Measurements from ENCODE around the gene PRMT7. TPM values are rescaled to one million over a fixed set of nuclear protein-coding genes. Genes with fewer than 3 reads are reported as not detected.
"Not testable (repeated sequence)": the region's sequence is repeated elsewhere in the genome, so short reads cannot be mapped to it uniquely, and the experiment has no call there.

The PRMT7 gene
- total RNA-seq, 1 experiment from 2014 or later: 59.3 TPM

DNA sequence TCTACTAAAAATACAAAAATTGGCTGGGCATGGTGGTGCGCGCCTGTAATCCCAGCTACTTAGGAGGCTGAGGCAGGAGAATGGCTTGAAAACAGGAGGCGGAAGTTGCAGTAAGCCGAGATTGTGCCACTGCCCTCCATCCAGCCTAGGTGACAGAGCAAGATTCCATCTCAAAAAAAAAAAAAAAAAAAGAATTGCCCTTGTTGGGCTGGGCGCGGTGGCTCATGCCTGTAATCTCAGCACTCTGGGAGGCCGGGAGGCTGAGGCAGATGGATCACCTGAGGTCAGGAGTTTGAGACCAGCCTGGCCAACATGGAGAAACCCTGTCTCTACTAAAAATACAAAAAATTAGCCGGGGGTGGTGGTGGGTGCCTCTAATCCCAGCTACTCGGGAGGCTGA, 22.0 kb upstream of the PRMT7 start:
- H3K4me1 Mint-ChIP-seq; H3K9me3 Mint-ChIP-seq; ATAC-seq; H3K27ac Mint-ChIP-seq; H3K4me3 Mint-ChIP-seq; H3K27me3 Mint-ChIP-seq (ENCODE audit: low read depth); DNase-seq (ENCODE audit: low spot score); POLR2A ChIA-PET: not testable (repeated sequence)
- H3K36me3 Mint-ChIP-seq: peaks cover 32% of the 10 kb centered on the region
- CTCF ChIA-PET: interaction anchor here (4.2 kb wide), 1 partner anchor 25 kb away, joined by 24 read pairs; the partner anchor contains the start of gene SLC7A6

DNA sequence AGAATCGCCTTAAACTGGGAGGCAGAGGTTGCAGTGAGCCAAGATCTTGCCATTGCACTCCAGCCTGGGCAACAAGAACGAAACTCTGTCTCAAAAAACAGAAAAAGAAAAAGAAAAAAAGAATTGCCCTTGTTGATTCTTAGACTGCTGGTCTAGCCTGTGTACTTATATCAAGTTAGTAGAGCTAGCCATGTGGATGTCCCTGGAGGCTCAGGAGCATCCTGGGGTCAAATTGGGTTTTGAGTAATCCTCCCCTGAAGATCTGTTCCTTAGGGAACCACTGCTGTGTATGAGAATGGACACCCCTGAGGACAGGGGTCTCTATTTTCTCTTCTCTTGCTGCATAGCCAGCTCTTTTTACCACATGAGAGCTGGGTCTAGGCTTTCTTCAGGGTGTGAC, 21.6 kb upstream of the PRMT7 start:
- ChIA-PET POLR2A (no interaction called here), CTCF (interaction anchor here (1.7 to 4.2 kb wide), 2 partner anchors 25 to 28 kb away, joined by 6 to 24 read pairs; partner anchors contain the start of gene SLC7A6)
- H3K27me3 Mint-ChIP-seq (ENCODE audit: low read depth): no peaks in the 10 kb centered on the region
- TF ChIP-seq, protein P1, sequence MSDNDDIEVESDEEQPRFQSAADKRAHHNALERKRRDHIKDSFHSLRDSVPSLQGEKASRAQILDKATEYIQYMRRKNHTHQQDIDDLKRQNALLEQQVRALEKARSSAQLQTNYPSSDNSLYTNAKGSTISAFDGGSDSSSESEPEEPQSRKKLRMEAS (CRISPR knock-in tag; IDR thresholded peaks at IDR 0.05): no peak
- TF ChIP-seq FOXJ3 (CRISPR knock-in tag; IDR thresholded peaks at IDR 0.05; ENCODE audit: borderline replicate concordance) (no peak), SMAD3 (CRISPR knock-in tag; IDR thresholded peaks at IDR 0.05; ENCODE audit: borderline replicate concordance) (no peak)
- TF ChIP-seq, protein P2, sequence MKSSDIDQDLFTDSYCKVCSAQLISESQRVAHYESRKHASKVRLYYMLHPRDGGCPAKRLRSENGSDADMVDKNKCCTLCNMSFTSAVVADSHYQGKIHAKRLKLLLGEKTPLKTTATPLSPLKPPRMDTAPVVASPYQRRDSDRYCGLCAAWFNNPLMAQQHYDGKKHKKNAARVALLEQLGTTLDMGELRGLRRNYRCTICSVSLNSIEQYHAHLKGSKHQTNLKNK (CRISPR knock-in tag; IDR thresholded peaks at IDR 0.05): no peak
- TF ChIP-seq, protein P3, sequence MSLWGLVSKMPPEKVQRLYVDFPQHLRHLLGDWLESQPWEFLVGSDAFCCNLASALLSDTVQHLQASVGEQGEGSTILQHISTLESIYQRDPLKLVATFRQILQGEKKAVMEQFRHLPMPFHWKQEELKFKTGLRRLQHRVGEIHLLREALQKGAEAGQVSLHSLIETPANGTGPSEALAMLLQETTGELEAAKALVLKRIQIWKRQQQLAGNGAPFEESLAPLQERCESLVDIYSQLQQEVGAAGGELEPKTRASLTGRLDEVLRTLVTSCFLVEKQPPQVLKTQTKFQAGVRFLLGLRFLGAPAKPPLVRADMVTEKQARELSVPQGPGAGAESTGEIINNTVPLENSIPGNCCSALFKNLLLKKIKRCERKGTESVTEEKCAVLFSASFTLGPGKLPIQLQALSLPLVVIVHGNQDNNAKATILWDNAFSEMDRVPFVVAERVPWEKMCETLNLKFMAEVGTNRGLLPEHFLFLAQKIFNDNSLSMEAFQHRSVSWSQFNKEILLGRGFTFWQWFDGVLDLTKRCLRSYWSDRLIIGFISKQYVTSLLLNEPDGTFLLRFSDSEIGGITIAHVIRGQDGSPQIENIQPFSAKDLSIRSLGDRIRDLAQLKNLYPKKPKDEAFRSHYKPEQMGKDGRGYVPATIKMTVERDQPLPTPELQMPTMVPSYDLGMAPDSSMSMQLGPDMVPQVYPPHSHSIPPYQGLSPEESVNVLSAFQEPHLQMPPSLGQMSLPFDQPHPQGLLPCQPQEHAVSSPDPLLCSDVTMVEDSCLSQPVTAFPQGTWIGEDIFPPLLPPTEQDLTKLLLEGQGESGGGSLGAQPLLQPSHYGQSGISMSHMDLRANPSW (CRISPR knock-in tag; conservative IDR thresholded peaks at IDR 0.05; ENCODE audit: low read depth): no peak
- TF ChIP-seq, protein P4, sequence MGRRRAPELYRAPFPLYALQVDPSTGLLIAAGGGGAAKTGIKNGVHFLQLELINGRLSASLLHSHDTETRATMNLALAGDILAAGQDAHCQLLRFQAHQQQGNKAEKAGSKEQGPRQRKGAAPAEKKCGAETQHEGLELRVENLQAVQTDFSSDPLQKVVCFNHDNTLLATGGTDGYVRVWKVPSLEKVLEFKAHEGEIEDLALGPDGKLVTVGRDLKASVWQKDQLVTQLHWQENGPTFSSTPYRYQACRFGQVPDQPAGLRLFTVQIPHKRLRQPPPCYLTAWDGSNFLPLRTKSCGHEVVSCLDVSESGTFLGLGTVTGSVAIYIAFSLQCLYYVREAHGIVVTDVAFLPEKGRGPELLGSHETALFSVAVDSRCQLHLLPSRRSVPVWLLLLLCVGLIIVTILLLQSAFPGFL (CRISPR knock-in tag; IDR thresholded peaks at IDR 0.05; ENCODE audit: borderline replicate concordance): no peak
- peaks cover 8% of the 10 kb centered on the region for H3K4me1 Mint-ChIP-seq
- H3K27ac Mint-ChIP-seq: no peak overlapping the region
- H3K4me3 Mint-ChIP-seq: no peak overlapping the region
- H3K36me3 Mint-ChIP-seq: peaks cover 32% of the 10 kb centered on the region
- DNase-seq (ENCODE audit: low spot score): no peak
- no peak for ATAC-seq
- no peaks in the 10 kb centered on the region for H3K9me3 Mint-ChIP-seq

DNA sequence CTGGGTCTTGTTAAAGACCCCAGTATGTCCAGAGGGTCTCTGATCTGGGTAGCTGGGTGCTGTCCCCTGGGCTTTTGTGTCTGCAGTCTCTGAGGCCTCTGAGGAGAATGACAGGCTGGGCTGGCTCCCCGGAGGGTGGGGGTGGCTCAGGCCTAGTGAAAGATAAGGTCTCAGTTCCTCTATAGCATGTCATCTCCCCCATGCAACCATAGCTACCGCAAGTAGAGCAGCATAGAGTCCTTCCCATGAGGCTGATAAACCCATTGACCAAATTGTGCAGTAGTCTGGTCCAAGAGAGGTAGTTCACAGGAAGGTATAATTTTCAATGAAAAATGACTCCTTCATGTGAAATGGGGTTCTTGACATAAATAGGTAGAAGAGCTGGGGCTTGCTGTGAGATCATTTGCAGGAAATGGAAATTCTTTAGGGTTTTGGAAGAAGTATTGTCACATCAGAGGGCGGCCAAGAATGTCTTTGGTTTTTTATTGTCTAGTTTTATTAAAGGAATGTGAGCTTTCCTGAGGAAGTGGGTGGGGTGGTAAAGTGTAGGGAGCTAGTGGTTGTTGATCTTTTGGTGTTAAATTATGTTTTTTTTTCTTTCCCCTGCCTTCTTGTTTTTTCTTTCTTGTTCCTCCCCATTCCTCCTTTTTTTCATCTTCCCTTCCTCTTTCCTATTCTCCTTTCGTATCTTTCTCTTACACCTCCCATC, 21.0 kb upstream of the PRMT7 start:
- ChIA-PET POLR2A (interaction anchor here (0.7 kb wide), 1 partner anchor 1444 kb away, joined by 3 read pairs; no protein-coding TSS in a partner anchor), CTCF (interaction anchor here (1.7 to 4.2 kb wide), 2 partner anchors 26 to 28 kb away, joined by 6 to 24 read pairs; partner anchors contain the start of gene SLC7A6)
- H3K27ac Mint-ChIP-seq: peak overlapping the region; percentile 37
- peaks cover 8% of the 10 kb centered on the region for H3K4me1 Mint-ChIP-seq
- no peak overlapping the region for H3K4me3 Mint-ChIP-seq
- H3K9me3 Mint-ChIP-seq: no peaks in the 10 kb centered on the region
- ATAC-seq: no peak
- no peaks in the 10 kb centered on the region for H3K27me3 Mint-ChIP-seq (ENCODE audit: low read depth)
- no peak for DNase-seq (ENCODE audit: low spot score)
- peaks cover 32% of the 10 kb centered on the region for H3K36me3 Mint-ChIP-seq
- TF ChIP-seq NR1H2 (CRISPR knock-in tag; IDR thresholded peaks at IDR 0.05): no peak
- TF ChIP-seq ZBTB21 (CRISPR knock-in tag; IDR thresholded peaks at IDR 0.05; ENCODE audit: borderline replicate concordance): no peak
- TF ChIP-seq ZNF263 (CRISPR knock-in tag; IDR thresholded peaks at IDR 0.05; ENCODE audit: low read depth): no peak
- no peak for TF ChIP-seq FOXJ3 (CRISPR knock-in tag; IDR thresholded peaks at IDR 0.05; ENCODE audit: borderline replicate concordance)
- TF ChIP-seq, protein P4 (CRISPR knock-in tag; IDR thresholded peaks at IDR 0.05; ENCODE audit: borderline replicate concordance): no peak
- TF ChIP-seq HMGA2 (CRISPR knock-in tag; IDR thresholded peaks at IDR 0.05): no peak
- no peak for TF ChIP-seq RELA (CRISPR knock-in tag; IDR thresholded peaks at IDR 0.05; ENCODE audit: borderline replicate concordance)
- TF ChIP-seq TP53 (CRISPR knock-in tag; IDR thresholded peaks at IDR 0.05): no peak
- TF ChIP-seq ZNF396 (CRISPR knock-in tag; IDR thresholded peaks at IDR 0.05; ENCODE audit: borderline replicate concordance): no peak
- TF ChIP-seq, protein P5, sequence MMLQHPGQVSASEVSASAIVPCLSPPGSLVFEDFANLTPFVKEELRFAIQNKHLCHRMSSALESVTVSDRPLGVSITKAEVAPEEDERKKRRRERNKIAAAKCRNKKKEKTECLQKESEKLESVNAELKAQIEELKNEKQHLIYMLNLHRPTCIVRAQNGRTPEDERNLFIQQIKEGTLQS (CRISPR knock-in tag; conservative IDR thresholded peaks at IDR 0.05): no peak
- TF ChIP-seq, protein P6, sequence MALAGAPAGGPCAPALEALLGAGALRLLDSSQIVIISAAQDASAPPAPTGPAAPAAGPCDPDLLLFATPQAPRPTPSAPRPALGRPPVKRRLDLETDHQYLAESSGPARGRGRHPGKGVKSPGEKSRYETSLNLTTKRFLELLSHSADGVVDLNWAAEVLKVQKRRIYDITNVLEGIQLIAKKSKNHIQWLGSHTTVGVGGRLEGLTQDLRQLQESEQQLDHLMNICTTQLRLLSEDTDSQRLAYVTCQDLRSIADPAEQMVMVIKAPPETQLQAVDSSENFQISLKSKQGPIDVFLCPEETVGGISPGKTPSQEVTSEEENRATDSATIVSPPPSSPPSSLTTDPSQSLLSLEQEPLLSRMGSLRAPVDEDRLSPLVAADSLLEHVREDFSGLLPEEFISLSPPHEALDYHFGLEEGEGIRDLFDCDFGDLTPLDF (CRISPR knock-in tag; IDR thresholded peaks at IDR 0.05): no peak
- TF ChIP-seq, protein P7, sequence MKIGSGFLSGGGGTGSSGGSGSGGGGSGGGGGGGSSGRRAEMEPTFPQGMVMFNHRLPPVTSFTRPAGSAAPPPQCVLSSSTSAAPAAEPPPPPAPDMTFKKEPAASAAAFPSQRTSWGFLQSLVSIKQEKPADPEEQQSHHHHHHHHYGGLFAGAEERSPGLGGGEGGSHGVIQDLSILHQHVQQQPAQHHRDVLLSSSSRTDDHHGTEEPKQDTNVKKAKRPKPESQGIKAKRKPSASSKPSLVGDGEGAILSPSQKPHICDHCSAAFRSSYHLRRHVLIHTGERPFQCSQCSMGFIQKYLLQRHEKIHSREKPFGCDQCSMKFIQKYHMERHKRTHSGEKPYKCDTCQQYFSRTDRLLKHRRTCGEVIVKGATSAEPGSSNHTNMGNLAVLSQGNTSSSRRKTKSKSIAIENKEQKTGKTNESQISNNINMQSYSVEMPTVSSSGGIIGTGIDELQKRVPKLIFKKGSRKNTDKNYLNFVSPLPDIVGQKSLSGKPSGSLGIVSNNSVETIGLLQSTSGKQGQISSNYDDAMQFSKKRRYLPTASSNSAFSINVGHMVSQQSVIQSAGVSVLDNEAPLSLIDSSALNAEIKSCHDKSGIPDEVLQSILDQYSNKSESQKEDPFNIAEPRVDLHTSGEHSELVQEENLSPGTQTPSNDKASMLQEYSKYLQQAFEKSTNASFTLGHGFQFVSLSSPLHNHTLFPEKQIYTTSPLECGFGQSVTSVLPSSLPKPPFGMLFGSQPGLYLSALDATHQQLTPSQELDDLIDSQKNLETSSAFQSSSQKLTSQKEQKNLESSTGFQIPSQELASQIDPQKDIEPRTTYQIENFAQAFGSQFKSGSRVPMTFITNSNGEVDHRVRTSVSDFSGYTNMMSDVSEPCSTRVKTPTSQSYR (CRISPR knock-in tag; IDR thresholded peaks at IDR 0.05): no peak
